Vagina (tissue), 2 donors: ENCODE data around the gene SCFD2.

Source experiments
- POLR2A ChIP-seq, 2 donors: fragments of 450-650 bp; IDR thresholded peaks; one replicate each; pipeline ENCODE4 v1.6.1; 2017; ENCODE audit warnings: antibody characterized with exemption in 2 of 2, mild to moderate bottlenecking in 2 of 2, moderate library complexity in 2 of 2
- POLR2AphosphoS5 ChIP-seq, 2 donors: sonication (generic); formaldehyde crosslinking; IDR thresholded peaks; one replicate each; pipeline ENCODE4 v1.9.0; 2017; ENCODE audit warnings: antibody characterized with exemption in 2 of 2, mild to moderate bottlenecking in 2 of 2, low read depth in 1 of 2; ENCODE audit not compliant: insufficient read depth in 1 of 2
- TF ChIP-seq, protein P1 (sequence below), 3 experiments: fragments of 450-650 bp in 2 of 3; fragments of 200-600 bp in 1 of 3; sonication (generic) in 1 of 3; IDR thresholded peaks; one replicate each; pipeline ENCODE4 v1.5.1; 2017 to 2019; ENCODE audit warnings: antibody characterized with exemption in 3 of 3, mild to moderate bottlenecking in 2 of 3, moderate library complexity in 2 of 3

DNA sequence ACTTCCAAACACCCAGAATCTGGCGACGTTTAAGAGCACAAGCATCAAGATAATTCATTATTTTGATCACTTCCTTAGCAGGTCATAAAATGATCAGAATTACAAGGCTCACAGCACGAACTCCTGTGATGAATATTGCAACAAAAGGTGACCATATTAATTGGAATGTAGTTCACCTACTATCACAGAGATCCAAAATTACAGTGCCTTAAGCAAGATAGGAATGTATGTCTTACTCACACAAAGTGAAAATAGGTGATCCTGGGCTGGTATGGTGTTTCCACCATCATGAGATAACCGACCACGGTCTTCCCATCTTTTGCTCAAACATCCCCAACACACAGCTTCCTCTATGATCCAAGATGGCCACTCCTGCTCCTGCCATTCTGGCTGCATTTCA is 131.2 kb downstream of the SCFD2 start:
- TF ChIP-seq POLR2AphosphoS5 (IDR thresholded peaks at IDR 0.05; ENCODE audit: insufficient read depth in 1 of 2, low read depth in 1 of 2) (no peak), POLR2A (IDR thresholded peaks at IDR 0.05) (no peak)
- TF ChIP-seq, protein P1, sequence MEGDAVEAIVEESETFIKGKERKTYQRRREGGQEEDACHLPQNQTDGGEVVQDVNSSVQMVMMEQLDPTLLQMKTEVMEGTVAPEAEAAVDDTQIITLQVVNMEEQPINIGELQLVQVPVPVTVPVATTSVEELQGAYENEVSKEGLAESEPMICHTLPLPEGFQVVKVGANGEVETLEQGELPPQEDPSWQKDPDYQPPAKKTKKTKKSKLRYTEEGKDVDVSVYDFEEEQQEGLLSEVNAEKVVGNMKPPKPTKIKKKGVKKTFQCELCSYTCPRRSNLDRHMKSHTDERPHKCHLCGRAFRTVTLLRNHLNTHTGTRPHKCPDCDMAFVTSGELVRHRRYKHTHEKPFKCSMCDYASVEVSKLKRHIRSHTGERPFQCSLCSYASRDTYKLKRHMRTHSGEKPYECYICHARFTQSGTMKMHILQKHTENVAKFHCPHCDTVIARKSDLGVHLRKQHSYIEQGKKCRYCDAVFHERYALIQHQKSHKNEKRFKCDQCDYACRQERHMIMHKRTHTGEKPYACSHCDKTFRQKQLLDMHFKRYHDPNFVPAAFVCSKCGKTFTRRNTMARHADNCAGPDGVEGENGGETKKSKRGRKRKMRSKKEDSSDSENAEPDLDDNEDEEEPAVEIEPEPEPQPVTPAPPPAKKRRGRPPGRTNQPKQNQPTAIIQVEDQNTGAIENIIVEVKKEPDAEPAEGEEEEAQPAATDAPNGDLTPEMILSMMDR (IDR thresholded peaks at IDR 0.05): no peak
